K562 (cell line): ENCODE data around the gene TXNL1. TPM values are rescaled to one million over a fixed set of nuclear protein-coding genes. Genes with fewer than 3 reads are reported as not detected.

ENCODE experiments used
- ATAC-seq: fragments of 200-7000 bp; cut with Tn5 transposase; 3 replicates; pipeline ENCODE4 v1.9.1; 2020; ENCODE audit warnings: moderate library complexity
- BruUV-seq: library from RNA; stranded (reverse); fragments of 400-500 nt; replicated peaks from 2 replicates; lab custom pipeline; 2021; lab: Mats Ljungman, UMichigan
- CTCF ChIA-PET: fragments of 300-600 bp; formaldehyde crosslinking; extraction: SDS; loops from one replicate; lab custom pipeline; 2021; ENCODE audit warnings: low intra/inter-chr PET ratio; lab: Yijun Ruan, JAX
- POLR2A ChIA-PET: fragments of 300-600, 350-650 bp; sonication (Branson Sonifier 250); formaldehyde crosslinking; extraction: SDS; loops from one replicate; lab custom pipeline; 2021; ENCODE audit warnings: antibody characterized with exemption, inconsistent platforms; lab: Yijun Ruan, JAX
- DNase-seq, 4 experiments: peaks; one replicate each; pipeline versions ENCODE4 v3.0.0 to v3.0.0-alpha.2; 2011 to 2018; ENCODE audit warnings: low spot score in 3 of 4, mixed read lengths in 3 of 4; ENCODE audit errors: extremely low read depth in 1 of 4
- FAIRE-seq: peaks from 2 replicates; lab custom pipeline; 2011; peaks lifted over from hg19 to GRCh38; lab: Jason Lieb, UNC
- H2AFZ ChIP-seq: 2 replicates; pipeline ENCODE4 v1.6.0; 2011; ENCODE audit warnings: low read depth, low read length, control low read depth, inconsistent platforms
- H3K27ac ChIP-seq: fragments of 200-600 bp; 3 replicates; pipeline ENCODE4 v1.8.0; 2011; ENCODE audit warnings: low read depth, mild to moderate bottlenecking, control low read depth, inconsistent platforms, low read length, moderate library complexity, mixed read lengths; ENCODE audit errors: extremely low read depth
- H3K27me3 ChIP-seq, 2 experiments: fragments of 300-600 bp in 1 of 2; 2 replicates in 1 of 2; 3 replicates in 1 of 2; pipeline versions ENCODE4 v1.6.0 to v1.8.0; 2011; ENCODE audit warnings: inconsistent platforms in 2 of 2, low read length in 2 of 2, mild to moderate bottlenecking in 1 of 2, mixed read lengths in 1 of 2, moderate library complexity in 1 of 2; ENCODE audit not compliant: control insufficient read depth in 2 of 2, insufficient read depth in 2 of 2
- H3K36me3 ChIP-seq: fragments of 300-600 bp; 3 replicates; pipeline ENCODE4 v1.8.0; 2011; ENCODE audit warnings: mild to moderate bottlenecking, low read length, inconsistent platforms; ENCODE audit not compliant: control insufficient read depth, insufficient read depth
- H3K4me1 ChIP-seq, 2 experiments: fragments of 200-600 bp in 1 of 2; replicated peaks in 1 of 2; 2 replicates in 1 of 2; 3 replicates in 1 of 2; pipeline versions ENCODE4 v1.5.1 to v1.8.0; 2011; ENCODE audit warnings: inconsistent platforms in 2 of 2, low read length in 2 of 2, mild to moderate bottlenecking in 1 of 2, mixed read lengths in 1 of 2, moderate library complexity in 1 of 2; ENCODE audit not compliant: control insufficient read depth in 2 of 2, insufficient read depth in 2 of 2
- H3K4me2 ChIP-seq: 2 replicates; pipeline ENCODE4 v1.6.1; 2011; ENCODE audit warnings: low read length, control low read depth, inconsistent platforms, mixed read lengths; ENCODE audit not compliant: insufficient read depth
- H3K4me3 ChIP-seq: fragments of 200-600 bp; sonication (generic), shearing (Covaris generic); 2 replicates; pipeline ENCODE4 v1.5.1; 2016; ENCODE audit warnings: control low read depth, inconsistent platforms
- H3K79me2 ChIP-seq: fragments of 200-600 bp; 3 replicates; pipeline ENCODE4 v1.8.0; 2011; ENCODE audit warnings: low read length, inconsistent platforms; ENCODE audit not compliant: control insufficient read depth, insufficient read depth
- H3K9ac ChIP-seq, 2 experiments: 2 replicates each; pipeline versions ENCODE4 v1.6.0 to v1.6.1; 2011; ENCODE audit warnings: low read depth in 2 of 2, low read length in 2 of 2, control low read depth in 1 of 2, inconsistent platforms in 1 of 2, mild to moderate bottlenecking in 1 of 2, mixed read lengths in 1 of 2; ENCODE audit not compliant: insufficient read depth in 1 of 2
- H3K9me1 ChIP-seq: one replicate; pipeline ENCODE4 v1.6.0; 2011; ENCODE audit warnings: inconsistent platforms, mild to moderate bottlenecking, low read length, moderate library complexity; ENCODE audit not compliant: control insufficient read depth, insufficient read depth
- H3K9me3 ChIP-seq: replicated peaks from 2 replicates; pipeline ENCODE4 v1.5.1; 2011; ENCODE audit warnings: low read depth, low read length, inconsistent platforms; ENCODE audit not compliant: control insufficient read depth, insufficient read depth
- H4K20me1 ChIP-seq: replicated peaks from 2 replicates; pipeline ENCODE4 v1.6.1; 2011; ENCODE audit warnings: low read length, inconsistent platforms, mixed read lengths; ENCODE audit not compliant: control insufficient read depth, insufficient read depth
- CBFA2T2 ChIP-seq: fragments of 450-650 bp; conservative IDR thresholded peaks from 2 replicates; pipeline ENCODE4 v1.6.1; 2017; ENCODE audit warnings: mild to moderate bottlenecking
- FOXP4 ChIP-seq: sonication (generic); formaldehyde crosslinking; IDR thresholded peaks from 2 replicates; pipeline ENCODE4 v1.8.0; 2022; ENCODE audit warnings: mild to moderate bottlenecking, missing genetic modification reagents, borderline replicate concordance
- HMG20A ChIP-seq: fragments of 450-650 bp; formaldehyde crosslinking; conservative IDR thresholded peaks from 2 replicates; pipeline ENCODE4 v1.4.0; 2020; ENCODE audit warnings: mild to moderate bottlenecking, mixed read lengths
- MECOM ChIP-seq: fragments of 250-450 bp; sonication (Bioruptor Pico); IDR thresholded peaks from 2 replicates; pipeline ENCODE4 v1.8.0; 2022; ENCODE audit warnings: inconsistent platforms
- PHF20 ChIP-seq: fragments of 450-650 bp; IDR thresholded peaks from 2 replicates; pipeline ENCODE4 v1.6.1; 2018; ENCODE audit not compliant: partially characterized antibody
- SIX5 ChIP-seq, 2 experiments: IDR thresholded peaks; 2 replicates each; pipeline ENCODE4 v1.6.1; 2011; ENCODE audit warnings: low read length in 2 of 2, borderline replicate concordance in 1 of 2, low read depth in 1 of 2, mild to moderate bottlenecking in 1 of 2, moderate library complexity in 1 of 2; ENCODE audit not compliant: insufficient read depth in 1 of 2
- SRSF9 ChIP-seq: fragments of 200-400 bp; formaldehyde crosslinking; IDR thresholded peaks from 2 replicates; pipeline ENCODE4 v1.6.1; 2017; ENCODE audit warnings: low read depth, low read length, borderline replicate concordance
- UBTF ChIP-seq, 2 experiments: IDR thresholded peaks; 2 replicates each; pipeline ENCODE4 v1.6.1; 2012; ENCODE audit warnings: improper control_type of control experiment in 2 of 2, low read depth in 2 of 2, low read length in 2 of 2, borderline replicate concordance in 1 of 2
- ZNF217 ChIP-seq: sonication (generic); formaldehyde crosslinking; IDR thresholded peaks from 2 replicates; pipeline ENCODE4 v1.8.0; 2022; ENCODE audit warnings: mild to moderate bottlenecking, missing genetic modification reagents
- ZNF3 ChIP-seq: fragments of 250-450 bp; sonication (Bioruptor Pico); IDR thresholded peaks from 2 replicates; pipeline ENCODE4 v1.5.0; 2021; ENCODE audit warnings: mild to moderate bottlenecking, moderate library complexity
- WGBS: fragments of 100-300 bp; shearing (Covaris generic); methylation state at CpG from one replicate; pipeline ENCODE4 v1.1.6; 2016; ENCODE audit warnings: low coverage, mixed read lengths; ENCODE audit not compliant: insufficient coverage; ENCODE audit errors: missing lambda C conversion rate; 5-methylcytosine and 5-hydroxymethylcytosine counted together
- in situ Hi-C: fragments of 300-500 bp; cut with MboI; formaldehyde crosslinking; loops from 4 replicates; pipeline ENCODE4 v1.15.0; 2018; ENCODE audit warnings: inconsistent platforms, mixed read lengths
- intact Hi-C: fragments of 100-400 bp; cut with micrococcal nuclease; formaldehyde crosslinking; loops from 2 replicates; pipeline ENCODE4 v1.14.2; 2022
- polyA plus RNA-seq, 8 experiments: library from polyadenylated mRNA; depleted of rRNA in 4 of 8; stranded (reverse) in 5 of 8; unstranded in 3 of 8; fragments of >200 nt; fragmentation: Nextera tagmentation in 2 of 8; fragmentation: Illumina TruSeq in 1 of 8; extraction: Ambion mirVana in 2 of 8; extraction: Trizol in 1 of 8; gene quantifications; 2 replicates each; pipeline versions ENCODE4 v1.2.1 to v1.2.3, GENCODE V29; 2011 to 2014; ENCODE audit warnings: inconsistent platforms in 1 of 8, missing spikeins in 1 of 8
- total RNA-seq, 7 experiments: library from RNA; depleted of rRNA in 6 of 7; stranded (reverse); fragments of >200 nt in 6 of 7; fragmentation: Illumina TruSeq in 2 of 7; extraction: Trizol in 2 of 7; gene quantifications; 2 replicates each; pipeline versions ENCODE4 v1.2.1 to v1.2.3, GENCODE V29; 2011 to 2021; ENCODE audit warnings: low replicate concordance in 1 of 7
- TF ChIP-seq, protein P1 (sequence below), 2 experiments: IDR thresholded peaks in 1 of 2; conservative IDR thresholded peaks in 1 of 2; 2 replicates each; pipeline ENCODE4 v1.6.1; 2016; ENCODE audit warnings: low read depth in 2 of 2, mild to moderate bottlenecking in 1 of 2, missing compliant biosample characterization in 1 of 2, missing genetic modification characterization in 1 of 2, moderate library complexity in 1 of 2

The TXNL1 gene
- total and polyA plus RNA-seq, 9 of the 15 experiments (the other 6 are each of a cell fraction or from before 2014, with no cell fraction given) = 45.4 to 103 (median 65.7) TPM

DNA sequence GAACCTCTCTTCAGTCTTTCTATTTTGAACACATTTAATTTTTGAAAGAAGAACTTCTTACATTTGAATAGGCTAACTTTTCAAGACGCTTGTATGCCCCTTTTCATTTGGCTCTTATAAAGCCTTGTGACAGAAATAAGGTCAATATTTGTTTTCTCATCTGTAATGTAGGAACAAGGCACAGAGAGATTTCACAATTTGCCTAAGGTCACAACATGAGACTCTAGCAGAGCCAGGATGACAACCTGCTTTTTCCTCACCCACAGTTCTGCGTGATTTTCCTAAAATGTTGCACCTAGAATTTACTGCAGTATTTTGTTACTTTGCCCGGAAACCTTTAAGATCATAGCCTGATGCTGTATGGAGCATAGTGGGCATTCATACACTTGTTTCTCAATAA, 67.4 kb downstream of the TXNL1 start:
- Histone ChIP-seq H3K79me2 (no peaks in the 10 kb centered on the region), H4K20me1 (no peaks in the 10 kb centered on the region), H3K27ac (no peak overlapping the region), H3K4me1 (peaks cover 0 to 4% of the 10 kb centered on the region in 2 experiments; a peak in 1 of 5 replicates), H3K4me2 (no peak overlapping the region), H3K9me1 (no peaks in the 10 kb centered on the region), H3K9ac (no peak overlapping the region), H3K9me3 (no peaks in the 10 kb centered on the region), H3K4me3 (no peak overlapping the region), H2AFZ (no peak overlapping the region), H3K27me3 (no peaks in the 10 kb centered on the region; a peak in 1 of 5 replicates), H3K36me3 (no peaks in the 10 kb centered on the region)
- POLR2A ChIA-PET = no interaction called here
- CTCF ChIA-PET = no interaction called here
- FAIRE-seq (no peak), DNase-seq (no peak), ATAC-seq (no peak)
- in situ Hi-C loops (loop anchor here (25.0 kb wide), 1 partner anchor 1334 kb away; no protein-coding TSS in a partner anchor), intact Hi-C loops (loop anchor here (10.0 kb wide), 1 partner anchor 786 kb away; no protein-coding TSS in a partner anchor)
- TF ChIP-seq FOXP4 (CRISPR knock-in tag) (no peak), ZNF3 (CRISPR knock-in tag) (no peak), ZNF217 (CRISPR knock-in tag) (no peak), UBTF (IDR thresholded peaks at IDR 0.05; ENCODE audit: borderline replicate concordance in 1 of 2, low read depth in 2 of 2, low read length in 2 of 2) (no peak), SIX5 (IDR thresholded peaks at IDR 0.05; ENCODE audit: borderline replicate concordance in 1 of 2, insufficient read depth in 1 of 2, low read depth in 1 of 2, low read length in 2 of 2) (no peak), SRSF9 (no peak), HMG20A (no peak), MECOM (CRISPR knock-in tag) (no peak), PHF20 (no peak), CBFA2T2 (no peak)
- TF ChIP-seq, protein P1, sequence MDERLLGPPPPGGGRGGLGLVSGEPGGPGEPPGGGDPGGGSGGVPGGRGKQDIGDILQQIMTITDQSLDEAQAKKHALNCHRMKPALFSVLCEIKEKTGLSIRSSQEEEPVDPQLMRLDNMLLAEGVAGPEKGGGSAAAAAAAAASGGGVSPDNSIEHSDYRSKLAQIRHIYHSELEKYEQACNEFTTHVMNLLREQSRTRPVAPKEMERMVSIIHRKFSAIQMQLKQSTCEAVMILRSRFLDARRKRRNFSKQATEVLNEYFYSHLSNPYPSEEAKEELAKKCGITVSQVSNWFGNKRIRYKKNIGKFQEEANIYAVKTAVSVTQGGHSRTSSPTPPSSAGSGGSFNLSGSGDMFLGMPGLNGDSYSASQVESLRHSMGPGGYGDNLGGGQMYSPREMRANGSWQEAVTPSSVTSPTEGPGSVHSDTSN (CRISPR knock-in tag; IDR thresholded peaks at IDR 0.05; ENCODE audit: low read depth) = no peak
- TF ChIP-seq, protein P1 (tag; conservative IDR thresholded peaks at IDR 0.05; ENCODE audit: low read depth) = no peak
- BruUV-seq = no TSS peak
- WGBS = 0% methylated on average over 3 of the region's 3 CpGs
